Breast epithelium (tissue), 4 donors: ENCODE results near the gene KCMF1. TPM values are rescaled to one million over a fixed set of nuclear protein-coding genes. Genes with fewer than 3 reads are reported as not detected.

Experiments used
- DNase-seq, 2 donors: peaks; one replicate each; pipeline ENCODE4 v3.0.0-alpha.2; 2019; ENCODE audit warnings: low spot score in 2 of 2
- H3K27ac ChIP-seq, 2 donors: fragments of 200-600 bp; sonication (generic) in 1 of 2; one replicate each; pipeline ENCODE4 v1.5.1; 2016 to 2019; ENCODE audit warnings: mild to moderate bottlenecking in 1 of 2
- H3K27me3 ChIP-seq, 2 donors: fragments of 200-600 bp; sonication (generic) in 1 of 2; one replicate each; pipeline versions ENCODE4 v1.5.1 to v1.6.0; 2017 to 2019; ENCODE audit warnings: control low read depth in 1 of 2, mild to moderate bottlenecking in 1 of 2
- H3K36me3 ChIP-seq: fragments of 200-600 bp; one replicate; pipeline ENCODE4 v1.5.1; 2019
- H3K4me1 ChIP-seq, 2 donors: fragments of 200-600 bp; sonication (generic); one replicate each; pipeline ENCODE4 v1.5.1; 2016 to 2019; ENCODE audit warnings: control low read depth in 1 of 2
- H3K4me3 ChIP-seq, 3 donors: fragments of 200-600 bp; sonication (generic); 1 replicate in 2 of 3; 2 replicates in 1 of 3; pipeline ENCODE4 v1.5.1; 2016 to 2019; ENCODE audit warnings: mild to moderate bottlenecking in 3 of 3, moderate library complexity in 2 of 3
- H3K9me3 ChIP-seq, 2 donors: fragments of 200-600 bp; sonication (generic) in 1 of 2; one replicate each; pipeline ENCODE4 v1.5.1; 2016 to 2019; ENCODE audit warnings: control low read depth in 1 of 2
- POLR2A ChIP-seq: fragments of 450-650 bp; IDR thresholded peaks from one replicate; pipeline ENCODE4 v1.6.1; 2016; ENCODE audit warnings: antibody characterized with exemption, mild to moderate bottlenecking, moderate library complexity
- POLR2AphosphoS5 ChIP-seq, 3 donors: sonication (generic); formaldehyde crosslinking; IDR thresholded peaks; one replicate each; pipeline ENCODE4 v1.6.1; 2017; ENCODE audit warnings: antibody characterized with exemption in 3 of 3
- intact Hi-C: fragments of 100-400 bp; cut with DNase I; formaldehyde crosslinking; loops from one replicate; pipeline ENCODE4 v1.15.1; 2023; ENCODE audit warnings: low total_unique reads
- total RNA-seq, 3 donors: library from RNA; depleted of rRNA; stranded (reverse); fragments of >200 nt; gene quantifications; one replicate each; pipeline ENCODE4 v1.1.0, GENCODE V29; 2016
- TF ChIP-seq, protein P1 (sequence below), 3 donors: fragments of 450-650 bp; IDR thresholded peaks; one replicate each; pipeline ENCODE4 v1.5.1; 2016 to 2017; ENCODE audit warnings: antibody characterized with exemption in 3 of 3, mild to moderate bottlenecking in 3 of 3, moderate library complexity in 3 of 3

Gene KCMF1
- total RNA-seq, 3 donors from 2014 or later, result 35.7 to 68.6 (median 49.3) TPM

DNA sequence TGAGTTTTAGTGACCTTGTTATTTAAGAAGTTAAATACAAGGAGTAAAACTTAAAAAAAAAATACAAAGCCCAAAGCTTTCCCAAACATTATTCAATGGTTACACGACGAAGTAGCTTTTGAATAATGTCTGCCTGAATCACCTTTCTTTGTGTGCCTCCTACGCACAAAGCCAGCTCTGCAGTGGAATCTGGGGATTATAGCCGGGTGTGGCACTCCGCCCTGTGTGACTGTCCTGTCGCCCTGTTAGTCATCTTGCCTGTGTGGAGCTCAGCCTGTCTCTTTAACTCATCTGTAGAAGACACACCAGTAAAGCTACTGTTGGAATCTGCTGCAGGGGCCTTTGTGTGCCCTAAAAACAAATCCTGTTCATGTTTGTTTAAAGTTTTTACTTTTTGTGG, 82.8 kb downstream of the KCMF1 start:
- no peak for TF ChIP-seq POLR2AphosphoS5 (IDR thresholded peaks at IDR 0.05)
- TF ChIP-seq, protein P1, sequence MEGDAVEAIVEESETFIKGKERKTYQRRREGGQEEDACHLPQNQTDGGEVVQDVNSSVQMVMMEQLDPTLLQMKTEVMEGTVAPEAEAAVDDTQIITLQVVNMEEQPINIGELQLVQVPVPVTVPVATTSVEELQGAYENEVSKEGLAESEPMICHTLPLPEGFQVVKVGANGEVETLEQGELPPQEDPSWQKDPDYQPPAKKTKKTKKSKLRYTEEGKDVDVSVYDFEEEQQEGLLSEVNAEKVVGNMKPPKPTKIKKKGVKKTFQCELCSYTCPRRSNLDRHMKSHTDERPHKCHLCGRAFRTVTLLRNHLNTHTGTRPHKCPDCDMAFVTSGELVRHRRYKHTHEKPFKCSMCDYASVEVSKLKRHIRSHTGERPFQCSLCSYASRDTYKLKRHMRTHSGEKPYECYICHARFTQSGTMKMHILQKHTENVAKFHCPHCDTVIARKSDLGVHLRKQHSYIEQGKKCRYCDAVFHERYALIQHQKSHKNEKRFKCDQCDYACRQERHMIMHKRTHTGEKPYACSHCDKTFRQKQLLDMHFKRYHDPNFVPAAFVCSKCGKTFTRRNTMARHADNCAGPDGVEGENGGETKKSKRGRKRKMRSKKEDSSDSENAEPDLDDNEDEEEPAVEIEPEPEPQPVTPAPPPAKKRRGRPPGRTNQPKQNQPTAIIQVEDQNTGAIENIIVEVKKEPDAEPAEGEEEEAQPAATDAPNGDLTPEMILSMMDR (IDR thresholded peaks at IDR 0.05), result no peak
- TF ChIP-seq POLR2A, result no peak
- intact Hi-C loops, result no loop called here

DNA sequence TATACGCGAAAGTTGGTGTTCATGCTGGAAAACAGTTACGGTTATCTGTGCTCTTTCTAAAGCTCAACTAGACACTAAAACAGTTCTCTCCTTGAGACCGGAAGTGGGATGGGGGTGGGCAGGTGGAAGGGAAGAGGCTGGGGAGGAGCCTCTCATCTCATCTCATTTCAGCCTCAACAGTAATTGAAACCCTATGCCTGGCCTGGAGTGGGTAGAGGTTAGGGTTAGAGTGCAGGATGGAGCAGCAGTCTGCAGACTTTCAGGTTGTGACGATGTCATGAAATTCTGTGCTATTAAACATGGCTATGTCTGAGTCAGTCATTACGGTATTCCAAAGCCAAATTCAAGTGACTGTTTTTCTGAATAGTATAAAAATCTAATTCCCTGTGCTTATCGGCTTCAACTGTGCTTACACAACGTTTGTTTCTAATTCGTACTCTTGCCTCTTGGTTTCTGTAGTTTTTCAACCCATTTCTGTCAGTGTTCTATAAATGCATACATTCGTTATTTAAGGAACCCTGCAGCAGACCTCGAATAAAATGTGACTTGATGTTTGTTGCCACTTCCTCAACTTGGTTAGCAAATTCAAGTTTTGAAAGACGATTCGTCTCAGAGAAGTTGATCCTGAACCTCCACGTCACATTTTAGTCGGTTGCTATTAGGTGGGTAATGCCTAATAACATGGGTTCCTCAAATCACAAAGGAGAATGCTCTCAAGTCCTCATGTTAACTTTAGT, 86.4 kb downstream of the KCMF1 start:
- DNase-seq, result no peak
- intact Hi-C loops, result no loop called here
- Histone ChIP-seq H3K4me1 (no peaks in the 10 kb centered on the region), H3K27ac (no peak overlapping the region), H3K27me3 (no peaks in the 10 kb centered on the region), H3K4me3 (no peak overlapping the region), H3K9me3 (no peaks in the 10 kb centered on the region), H3K36me3 (no peaks in the 10 kb centered on the region)
- TF ChIP-seq POLR2AphosphoS5 (IDR thresholded peaks at IDR 0.05) (no peak), POLR2A (no peak)
- TF ChIP-seq, protein P1 (IDR thresholded peaks at IDR 0.05), result no peak

More for the DNA sequence above, 82.8 kb downstream of the KCMF1 start:
- Histone ChIP-seq H3K27ac (peak overlapping the region in 1 of 2 donors; percentile 50), H3K4me1 (no peaks in the 10 kb centered on the region), H3K27me3 (no peaks in the 10 kb centered on the region), H3K4me3 (no peak overlapping the region), H3K9me3 (no peaks in the 10 kb centered on the region), H3K36me3 (peaks cover 7% of the 10 kb centered on the region)
- DNase-seq, result peak; percentile 59 to 62

DNA sequence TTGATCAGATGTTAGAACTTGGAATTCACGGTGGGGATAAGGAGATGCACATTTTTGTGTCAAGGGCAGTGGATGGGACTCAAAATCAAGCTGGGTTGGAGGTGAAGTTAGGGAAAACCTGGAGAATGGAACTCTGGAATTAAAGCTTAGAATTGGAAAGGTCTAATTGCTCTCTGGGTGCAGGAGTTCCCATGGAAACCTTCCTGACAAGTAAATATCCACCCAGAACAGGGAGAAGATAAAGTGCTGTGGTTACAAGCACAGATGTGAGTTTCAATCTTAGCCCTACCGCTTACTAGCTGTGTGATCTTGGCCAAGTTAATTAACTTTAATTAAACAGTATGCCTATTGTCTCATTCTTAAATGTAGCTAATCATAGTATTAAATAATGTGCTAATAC, 90.9 kb downstream of the KCMF1 start:
- no peak overlapping the region for H3K4me3 ChIP-seq
- H3K27ac ChIP-seq, result no peak overlapping the region
- no peaks in the 10 kb centered on the region for H3K4me1 ChIP-seq
- H3K9me3 ChIP-seq, result no peaks in the 10 kb centered on the region
- TF ChIP-seq POLR2AphosphoS5 (IDR thresholded peaks at IDR 0.05), result no peak
- TF ChIP-seq, protein P1 (IDR thresholded peaks at IDR 0.05), result no peak
- no peak for TF ChIP-seq POLR2A
- H3K27me3 ChIP-seq, result no peaks in the 10 kb centered on the region
- no peaks in the 10 kb centered on the region for H3K36me3 ChIP-seq
- intact Hi-C loops, result no loop called here
- no peak for DNase-seq

DNA sequence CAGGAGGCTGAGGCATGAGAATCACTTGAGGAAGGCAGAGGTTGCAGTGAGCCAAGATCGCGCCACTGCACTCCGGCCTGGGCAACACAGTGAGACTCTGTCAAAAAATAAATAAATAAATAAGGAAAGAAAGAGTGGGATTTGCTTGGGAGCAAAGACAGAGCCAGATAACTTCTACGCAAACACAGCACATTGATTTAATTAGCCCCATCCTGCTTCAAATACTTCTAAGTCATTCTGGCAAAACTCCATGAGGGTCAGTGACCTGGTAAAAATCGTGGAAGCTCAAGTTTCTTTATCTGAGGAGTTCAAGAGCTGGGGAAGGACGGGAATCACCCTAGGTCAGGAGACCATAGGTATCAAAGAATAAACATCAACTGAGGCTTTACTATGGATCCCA, 91.6 kb downstream of the KCMF1 start:
- Histone ChIP-seq H3K4me3 (no peak overlapping the region), H3K36me3 (no peaks in the 10 kb centered on the region), H3K27ac (no peak overlapping the region), H3K4me1 (no peaks in the 10 kb centered on the region), H3K27me3 (no peaks in the 10 kb centered on the region), H3K9me3 (no peaks in the 10 kb centered on the region)
- DNase-seq, result no peak
- TF ChIP-seq POLR2A (no peak), POLR2AphosphoS5 (IDR thresholded peaks at IDR 0.05) (no peak)
- TF ChIP-seq, protein P1 (IDR thresholded peaks at IDR 0.05), result no peak
- intact Hi-C loops, result no loop called here

DNA sequence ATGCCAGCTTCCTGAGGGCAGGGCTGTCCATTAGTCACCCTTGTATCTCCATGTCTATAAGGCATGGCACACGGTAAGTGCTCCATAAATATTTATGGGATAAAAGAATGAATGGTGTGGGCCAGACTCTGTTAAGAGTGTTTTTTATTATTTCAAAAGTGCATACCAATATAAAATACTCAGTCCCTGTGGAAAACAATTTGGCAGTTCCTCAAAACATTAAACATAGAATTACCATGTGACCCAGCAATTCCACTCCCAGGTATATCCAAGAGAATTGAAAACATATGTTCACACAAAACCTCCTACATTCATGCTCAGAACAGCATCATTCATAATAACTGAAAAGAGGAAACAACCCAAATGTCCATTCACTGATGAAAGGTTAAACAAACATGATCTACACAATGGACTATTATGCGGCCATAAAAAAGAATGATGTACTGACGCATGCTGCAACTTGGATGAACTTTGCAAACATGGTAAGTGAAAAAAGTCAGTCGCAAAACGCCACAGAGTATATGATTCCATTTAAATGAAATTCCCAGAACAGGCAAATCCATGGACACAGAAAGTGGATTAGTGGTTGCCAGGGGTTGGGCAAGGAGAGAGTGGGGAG, 93.1 kb downstream of the KCMF1 start:
- intact Hi-C loops, result no loop called here
- no peak overlapping the region for H3K27ac ChIP-seq
- no peaks in the 10 kb centered on the region for H3K36me3 ChIP-seq
- no peaks in the 10 kb centered on the region for H3K27me3 ChIP-seq
- H3K4me1 ChIP-seq, result no peaks in the 10 kb centered on the region
- TF ChIP-seq, protein P1 (IDR thresholded peaks at IDR 0.05), result no peak
- no peak for TF ChIP-seq POLR2A
- TF ChIP-seq POLR2AphosphoS5 (IDR thresholded peaks at IDR 0.05), result no peak
- no peak for DNase-seq
- no peak overlapping the region for H3K4me3 ChIP-seq
- no peaks in the 10 kb centered on the region for H3K9me3 ChIP-seq
